Spleen (tissue), 11 donors: ENCODE data around the gene ANO7. TPM values are rescaled to one million over a fixed set of nuclear protein-coding genes. Genes with fewer than 3 reads are reported as not detected.

ENCODE experiments used
- DNase-seq: peaks from one replicate; pipeline ENCODE4 v3.0.0-alpha.2; 2020
- H3K27ac ChIP-seq, 8 donors: fragments of 200-600 bp; sonication (generic) in 7 of 8; 1 replicate in 4 of 8; 2 replicates in 4 of 8; pipeline versions ENCODE4 v1.5.0 to v1.8.0; 2016 to 2021; ENCODE audit warnings: inconsistent platforms in 4 of 8, mild to moderate bottlenecking in 4 of 8, moderate library complexity in 1 of 8
- H3K27me3 ChIP-seq, 7 donors: fragments of 200-600 bp; sonication (generic) in 6 of 7; replicated peaks in 1 of 7; 1 replicate in 4 of 7; 2 replicates in 3 of 7; pipeline versions ENCODE4 v1.5.0 to v1.8.0; 2016 to 2021; ENCODE audit warnings: inconsistent platforms in 3 of 7, mild to moderate bottlenecking in 1 of 7
- H3K36me3 ChIP-seq, 6 donors: fragments of 200-600 bp; sonication (generic) in 5 of 6; 1 replicate in 4 of 6; 2 replicates in 2 of 6; pipeline versions ENCODE4 v1.5.0 to v1.8.0; 2016 to 2021; ENCODE audit warnings: inconsistent platforms in 2 of 6
- H3K4me1 ChIP-seq, 6 donors: fragments of 200-600 bp; sonication (generic) in 5 of 6; 1 replicate in 3 of 6; 2 replicates in 3 of 6; pipeline versions ENCODE4 v1.5.0 to v1.8.0; 2016 to 2021; ENCODE audit warnings: inconsistent platforms in 3 of 6
- H3K4me3 ChIP-seq, 8 donors: fragments of 200-600 bp; sonication (generic) in 7 of 8; 1 replicate in 4 of 8; 2 replicates in 4 of 8; pipeline versions ENCODE4 v1.5.0 to v1.8.0; 2016 to 2021; ENCODE audit warnings: inconsistent platforms in 4 of 8, mild to moderate bottlenecking in 4 of 8, moderate library complexity in 2 of 8
- H3K9me3 ChIP-seq, 8 donors: fragments of 200-600 bp; sonication (generic) in 7 of 8; 1 replicate in 4 of 8; 2 replicates in 4 of 8; pipeline versions ENCODE4 v1.5.0 to v1.8.0; 2016 to 2021; ENCODE audit warnings: inconsistent platforms in 4 of 8
- CTCF ChIP-seq, 11 experiments: fragments of 200-600 bp in 7 of 11; fragments of 450-650 bp in 4 of 11; sonication (generic) in 4 of 11; IDR thresholded peaks in 8 of 11; conservative IDR thresholded peaks in 3 of 11; 1 replicate in 7 of 11; 2 replicates in 4 of 11; pipeline versions ENCODE4 v1.4.0 to v1.8.0; 2016 to 2021; ENCODE audit warnings: antibody characterized with exemption in 11 of 11, inconsistent platforms in 4 of 11, mild to moderate bottlenecking in 1 of 11
- POLR2A ChIP-seq, 3 donors: fragments of 450-650 bp; IDR thresholded peaks; one replicate each; pipeline ENCODE4 v1.5.1; 2017; ENCODE audit warnings: antibody characterized with exemption in 3 of 3, mild to moderate bottlenecking in 1 of 3
- POLR2AphosphoS5 ChIP-seq, 3 donors: sonication (generic); formaldehyde crosslinking; IDR thresholded peaks; one replicate each; pipeline ENCODE4 v1.5.1; 2017; ENCODE audit warnings: antibody characterized with exemption in 3 of 3
- WGBS, 5 donors: extraction: QIAGEN DNeasy Blood & Tissue Kit in 3 of 5; methylation state at CpG; one replicate each; pipeline versions ENCODE4 v1.1.5 to v1.1.7; 2013 to 2018; 5-methylcytosine and 5-hydroxymethylcytosine counted together
- intact Hi-C: fragments of 100-400 bp; cut with DNase I; formaldehyde crosslinking; loops from one replicate; pipeline ENCODE4 v1.15.0; 2023; ENCODE audit warnings: low total_unique reads
- polyA plus RNA-seq, 3 donors: library from polyadenylated mRNA; stranded (reverse); fragments of 200-250 nt; gene quantifications; one replicate each; pipeline ENCODE4 v1.2.1, GENCODE V29; 2013
- total RNA-seq, 7 donors: library from RNA; depleted of rRNA in 3 of 7; stranded (reverse); fragments of >200 nt in 3 of 7; fragmentation: NEBNext Ultra II Directional in 4 of 7; extraction: Animal tissue kit (Norgen Biotek cat#: 25700) in 4 of 7; gene quantifications; one replicate each; pipeline versions ENCODE4 v1.1.0 to v1.2.1, GENCODE V29; 2016 to 2021
- donor health status: healthy with polysubstance abuse.
- donor health status: DM: no; HTN: no; CAD: no; lungs with moderate emphysema.
- donor health status: DM: no; HTN: no; CAD: no.
- donor health status: Bipolar disorder and iron deficiency.
- donor health status: healthy.
- donor health status: DM: no; HTN: no; CAD: no.
- donor health status: DM: yes; HTN: yes; CAD: no.

The ANO7 gene
- total and polyA plus RNA-seq, 10 donors, result 0.46 to 3.5 (median 2.4) TPM

DNA sequence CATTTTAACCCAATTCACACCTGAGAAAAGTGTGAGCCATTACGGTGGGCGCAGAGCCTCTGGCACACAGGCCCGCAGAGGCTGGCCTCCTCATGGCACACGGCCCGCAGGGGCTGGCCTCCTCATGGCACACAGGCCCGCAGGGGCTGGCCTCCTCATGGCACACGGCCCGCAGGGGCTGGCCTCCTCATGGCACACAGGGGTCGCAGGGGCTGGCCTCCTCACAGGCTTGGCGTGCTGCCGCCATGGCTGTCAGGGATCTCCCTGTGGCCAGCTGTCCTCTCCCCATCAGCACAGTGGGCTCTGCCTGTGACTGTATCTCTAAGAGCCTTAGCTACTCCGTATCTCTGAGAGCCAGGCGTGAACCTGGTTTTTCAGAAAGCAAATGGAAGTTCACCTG, 24.6 kb downstream of the ANO7 start:
- 88 to 92% (median 90%) methylated on average over 8 to 13 of the region's 13 CpGs for WGBS, 5 donors
- H3K27ac ChIP-seq, result no peak overlapping the region
- no peaks in the 10 kb centered on the region for H3K9me3 ChIP-seq
- no peak overlapping the region for H3K4me3 ChIP-seq
- intact Hi-C loops, result no loop called here
- H3K4me1 ChIP-seq, result peaks cover 0 to 18% (median 6%) of the 10 kb centered on the region in 6 donors
- TF ChIP-seq CTCF (IDR thresholded peaks at IDR 0.05 in 8 of 11, conservative IDR thresholded peaks at IDR 0.05 in 3 of 11) (no peak), POLR2AphosphoS5 (IDR thresholded peaks at IDR 0.05) (no peak), POLR2A (IDR thresholded peaks at IDR 0.05) (no peak)
- DNase-seq, result no peak
- no peaks in the 10 kb centered on the region for H3K36me3 ChIP-seq
- peaks cover 0 to 10% (median 0%) of the 10 kb centered on the region in 7 donors for H3K27me3 ChIP-seq

GRCh38 chr2:241213567-241213966, 25.1 kb downstream of the ANO7 start:
- no peak for DNase-seq
- no peak overlapping the region for H3K27ac ChIP-seq
- H3K4me1 ChIP-seq, result peaks cover 0 to 23% (median 11%) of the 10 kb centered on the region in 6 donors
- H3K4me3 ChIP-seq, result no peak overlapping the region
- H3K36me3 ChIP-seq, result no peaks in the 10 kb centered on the region
- WGBS, 5 donors, result 68 to 87% (median 81%) methylated on average over 4 to 7 of the region's 7 CpGs
- peaks cover 0 to 10% (median 0%) of the 10 kb centered on the region in 7 donors for H3K27me3 ChIP-seq
- intact Hi-C loops, result no loop called here
- H3K9me3 ChIP-seq, result no peaks in the 10 kb centered on the region
- TF ChIP-seq CTCF (IDR thresholded peaks at IDR 0.05 in 8 of 11, conservative IDR thresholded peaks at IDR 0.05 in 3 of 11), result no peak
- TF ChIP-seq POLR2AphosphoS5 (IDR thresholded peaks at IDR 0.05), result no peak
- TF ChIP-seq POLR2A (IDR thresholded peaks at IDR 0.05), result no peak

- Histone ChIP-seq H3K4me1 (peaks cover 3 to 30% (median 17%) of the 10 kb centered on the region in 6 donors), H3K27me3 (peaks cover 0 to 10% (median 0%) of the 10 kb centered on the region in 7 donors), H3K9me3 (no peaks in the 10 kb centered on the region), H3K27ac (no peak overlapping the region), H3K36me3 (no peaks in the 10 kb centered on the region), H3K4me3 (no peak overlapping the region)
- DNase-seq, result no peak
- WGBS, 5 donors, result 62 to 85% (median 72%) methylated on average over 10 of the region's 10 CpGs
- intact Hi-C loops, result no loop called here
- no peak for TF ChIP-seq POLR2A (IDR thresholded peaks at IDR 0.05)
- TF ChIP-seq CTCF (IDR thresholded peaks at IDR 0.05 in 8 of 11, conservative IDR thresholded peaks at IDR 0.05 in 3 of 11), result no peak
- TF ChIP-seq POLR2AphosphoS5 (IDR thresholded peaks at IDR 0.05), result no peak
These were observed 25.7 kb downstream of the ANO7 start for GRCh38 chr2:241214209-241214608.

DNA sequence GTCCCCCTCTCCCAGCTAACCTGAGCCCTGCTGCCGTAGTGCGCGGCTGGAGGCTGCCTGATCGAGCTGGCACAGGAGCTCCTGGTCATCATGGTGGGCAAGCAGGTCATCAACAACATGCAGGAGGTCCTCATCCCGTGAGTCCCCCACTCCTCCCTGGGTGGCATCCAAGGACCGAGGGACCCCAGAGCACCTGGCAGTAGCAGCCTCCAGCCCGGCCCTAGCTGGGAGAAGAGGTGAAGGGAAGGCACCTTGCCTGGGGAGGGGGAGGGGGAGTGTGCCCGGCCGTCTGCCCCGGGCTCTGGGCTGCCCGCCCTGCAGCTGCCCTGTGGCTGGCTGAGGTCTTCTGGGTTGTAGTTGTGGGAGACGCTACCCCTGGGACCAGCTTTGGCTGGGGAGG, 26.3 kb downstream of the ANO7 start:
- no peaks in the 10 kb centered on the region for H3K9me3 ChIP-seq
- no peak overlapping the region for H3K27ac ChIP-seq
- TF ChIP-seq CTCF (IDR thresholded peaks at IDR 0.05 in 8 of 11, conservative IDR thresholded peaks at IDR 0.05 in 3 of 11) (no peak), POLR2AphosphoS5 (IDR thresholded peaks at IDR 0.05) (no peak), POLR2A (IDR thresholded peaks at IDR 0.05) (no peak)
- no peak overlapping the region for H3K4me3 ChIP-seq
- intact Hi-C loops, result no loop called here
- H3K27me3 ChIP-seq, result peaks cover 0 to 10% (median 0%) of the 10 kb centered on the region in 7 donors
- no peak for DNase-seq
- 78 to 90% (median 87%) methylated on average over 10 to 12 of the region's 12 CpGs for WGBS, 5 donors
- H3K4me1 ChIP-seq, result peaks cover 3 to 33% (median 19%) of the 10 kb centered on the region in 6 donors
- H3K36me3 ChIP-seq, result no peaks in the 10 kb centered on the region
